KMS-11 (cell line): ENCODE data around the gene TAX1BP1.

Experiments used
- H2AFZ ChIP-seq: fragments of 200-600 bp; sonication (generic); 2 replicates; pipeline ENCODE4 v1.6.1; 2016; ENCODE audit warnings: antibody characterized with exemption, mixed run types, low read depth
- H3K27ac ChIP-seq: fragments of 200-600 bp; sonication (generic); 2 replicates; pipeline ENCODE4 v1.6.1; 2016; ENCODE audit warnings: mild to moderate bottlenecking, mixed run types
- H3K27me3 ChIP-seq: fragments of 200-600 bp; sonication (generic); 2 replicates; pipeline ENCODE4 v1.6.1; 2017; ENCODE audit warnings: mild to moderate bottlenecking, low read depth, mixed run types, moderate library complexity; ENCODE audit not compliant: insufficient read depth
- H3K36me3 ChIP-seq: fragments of 200-600 bp; sonication (generic); 2 replicates; pipeline ENCODE4 v1.6.1; 2017; ENCODE audit warnings: mild to moderate bottlenecking, mixed run types; ENCODE audit not compliant: insufficient read depth
- H3K4me1 ChIP-seq: fragments of 200-600 bp; sonication (generic); 2 replicates; pipeline ENCODE4 v1.6.1; 2016; ENCODE audit warnings: mild to moderate bottlenecking, low read depth, mixed run types; ENCODE audit not compliant: poor library complexity, severe bottlenecking
- H3K4me2 ChIP-seq: fragments of 200-600 bp; sonication (generic); 2 replicates; pipeline ENCODE4 v1.7.0; 2016; ENCODE audit warnings: mild to moderate bottlenecking, mixed run types
- H3K4me3 ChIP-seq: fragments of 200-600 bp; sonication (generic); IDR thresholded peaks from 2 replicates; pipeline ENCODE4 v1.6.1; 2017; ENCODE audit warnings: low read depth, low read length, mixed read lengths; ENCODE audit not compliant: insufficient read depth
- H3K79me2 ChIP-seq: fragments of 200-600 bp; sonication (generic); 2 replicates; pipeline ENCODE4 v1.6.1; 2016; ENCODE audit warnings: low read depth, mixed run types; ENCODE audit not compliant: insufficient read depth
- H3K9ac ChIP-seq: fragments of 200-600 bp; sonication (generic); 2 replicates; pipeline ENCODE4 v1.6.1; 2016; ENCODE audit warnings: mild to moderate bottlenecking, mixed run types
- H4K20me1 ChIP-seq: fragments of 200-600 bp; sonication (generic); 2 replicates; pipeline ENCODE4 v1.6.1; 2016; ENCODE audit warnings: mild to moderate bottlenecking, mixed run types; ENCODE audit not compliant: insufficient read depth
- CTCF ChIP-seq: fragments of 200-600 bp; sonication (generic); conservative IDR thresholded peaks from 2 replicates; pipeline ENCODE4 v1.6.1; 2017; ENCODE audit warnings: low read depth, mild to moderate bottlenecking, antibody characterized with exemption, low read length, moderate library complexity, mixed read lengths

TAX1BP1 gene

DNA sequence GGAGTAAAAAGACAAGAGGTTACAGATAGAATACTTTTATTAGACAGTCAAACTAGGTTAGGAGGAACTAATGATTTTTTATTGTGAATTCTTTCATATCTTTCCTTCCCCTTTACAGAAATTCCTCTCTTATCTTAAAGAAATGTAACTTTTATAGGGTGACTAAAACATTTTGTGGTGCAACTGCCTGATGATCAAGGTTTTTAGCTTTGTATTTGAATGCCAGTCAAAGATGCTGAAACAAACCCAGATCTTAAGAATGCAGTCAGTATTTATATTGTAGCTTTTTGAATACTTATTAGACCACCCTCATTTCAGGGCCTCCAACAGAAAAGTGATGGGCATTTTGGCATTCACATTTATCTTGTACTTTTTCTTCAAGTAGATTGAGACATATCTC, 27.4 kb downstream of the TAX1BP1 start:
- Histone ChIP-seq H3K36me3 (no peaks in the 10 kb centered on the region), H3K4me1 (no peaks in the 10 kb centered on the region), H3K27ac (no peak overlapping the region), H3K27me3 (no peaks in the 10 kb centered on the region), H2AFZ (no peak overlapping the region), H3K79me2 (no peaks in the 10 kb centered on the region), H3K4me2 (no peak overlapping the region), H3K9ac (no peak overlapping the region), H4K20me1 (no peaks in the 10 kb centered on the region), H3K4me3 (no peak overlapping the region)
- no peak for TF ChIP-seq CTCF

GRCh38 chr7:27771111-27771510, 31.1 kb downstream of the TAX1BP1 start:
- H4K20me1 ChIP-seq, result no peaks in the 10 kb centered on the region
- H3K4me1 ChIP-seq, result no peaks in the 10 kb centered on the region
- no peaks in the 10 kb centered on the region for H3K79me2 ChIP-seq
- H3K36me3 ChIP-seq, result no peaks in the 10 kb centered on the region
- no peaks in the 10 kb centered on the region for H3K27me3 ChIP-seq
- H2AFZ ChIP-seq, result no peak overlapping the region
- no peak overlapping the region for H3K4me3 ChIP-seq
- TF ChIP-seq CTCF, result no peak
- H3K27ac ChIP-seq, result no peak overlapping the region
- H3K4me2 ChIP-seq, result no peak overlapping the region
- H3K9ac ChIP-seq, result no peak overlapping the region

GRCh38 chr7:27774717-27775328, 34.9 kb downstream of the TAX1BP1 start:
- Histone ChIP-seq H3K79me2 (no peaks in the 10 kb centered on the region), H4K20me1 (no peaks in the 10 kb centered on the region), H3K36me3 (no peaks in the 10 kb centered on the region), H2AFZ (no peak overlapping the region), H3K27ac (no peak overlapping the region), H3K4me2 (no peak overlapping the region), H3K9ac (no peak overlapping the region), H3K4me1 (no peaks in the 10 kb centered on the region), H3K4me3 (no peak overlapping the region), H3K27me3 (no peaks in the 10 kb centered on the region)
- peak; percentile 82 for TF ChIP-seq CTCF

GRCh38 chr7:27775782-27776181, 35.8 kb downstream of the TAX1BP1 start:
- Histone ChIP-seq H3K4me1 (no peaks in the 10 kb centered on the region), H3K36me3 (no peaks in the 10 kb centered on the region), H3K27me3 (no peaks in the 10 kb centered on the region), H3K4me2 (no peak overlapping the region), H2AFZ (no peak overlapping the region), H3K4me3 (no peak overlapping the region), H3K79me2 (no peaks in the 10 kb centered on the region), H4K20me1 (no peaks in the 10 kb centered on the region), H3K9ac (no peak overlapping the region), H3K27ac (no peak overlapping the region)
- TF ChIP-seq CTCF, result no peak
